A549 (cell line): ENCODE data around the gene FBLN5.

Experiments used
- CBX8 ChIP-seq: fragments of 200-600 bp; sonication (generic); IDR thresholded peaks from 2 replicates; pipeline ENCODE4 v1.6.1; 2016
- CHD4 ChIP-seq: fragments of 200-600 bp; sonication (generic); IDR thresholded peaks from 2 replicates; pipeline ENCODE4 v1.6.1; 2016; ENCODE audit warnings: antibody characterized with exemption, mild to moderate bottlenecking, borderline replicate concordance
- CTCF ChIP-seq: fragments of >200 bp; sonication (Bioruptor Twin); formaldehyde crosslinking; IDR thresholded peaks from 3 replicates; pipeline ENCODE4 v1.5.1; 2016
- EHMT2 ChIP-seq: fragments of 200-600 bp; sonication (generic); IDR thresholded peaks from 2 replicates; pipeline ENCODE4 v1.6.1; 2016; ENCODE audit warnings: antibody characterized with exemption, low read depth, mild to moderate bottlenecking, moderate library complexity
- EP300 ChIP-seq, 2 experiments: fragments of >200 bp; sonication (Bioruptor Twin); formaldehyde crosslinking; IDR thresholded peaks; 2 replicates in 1 of 2; 3 replicates in 1 of 2; pipeline ENCODE4 v1.6.1; 2016 to 2017
- HDAC2 ChIP-seq: fragments of 200-600 bp; sonication (generic); IDR thresholded peaks from 2 replicates; pipeline ENCODE4 v1.6.1; 2016
- HMGXB4 ChIP-seq: fragments of 250-450 bp; sonication (Bioruptor Pico); IDR thresholded peaks from 2 replicates; pipeline ENCODE4 v1.5.0; 2021; ENCODE audit warnings: mild to moderate bottlenecking, moderate library complexity, borderline replicate concordance
- KDM1A ChIP-seq: fragments of 200-600 bp; sonication (generic); IDR thresholded peaks from 2 replicates; pipeline ENCODE4 v1.6.1; 2016; ENCODE audit warnings: low read depth, mild to moderate bottlenecking
- MAZ ChIP-seq: fragments of 150-350 bp; IDR thresholded peaks from 2 replicates; pipeline ENCODE4 v1.6.1; 2014; ENCODE audit warnings: antibody characterized with exemption, low read depth, low read length, borderline replicate concordance
- POLR2A ChIP-seq: IDR thresholded peaks from 2 replicates; pipeline ENCODE4 v1.6.1; 2012; ENCODE audit warnings: mild to moderate bottlenecking, low read length
- SMC3 ChIP-seq: fragments of >200 bp; sonication (Bioruptor Twin); formaldehyde crosslinking; IDR thresholded peaks from 3 replicates; pipeline ENCODE4 v1.6.1; 2018; ENCODE audit warnings: inconsistent platforms
- USF2 ChIP-seq: fragments of 450-650 bp; IDR thresholded peaks from 2 replicates; pipeline ENCODE4 v1.6.1; 2014; ENCODE audit warnings: antibody characterized with exemption

GRCh38 chr14:91925727-91926121 is 21.8 kb downstream of the FBLN5 start:
- TF ChIP-seq EP300 (IDR thresholded peaks at IDR 0.05) (no peak), CTCF (no peak), CHD4 (no peak), HDAC2 (no peak), USF2 (no peak), KDM1A (no peak), HMGXB4 (no peak), EHMT2 (no peak), CBX8 (no peak), POLR2A (no peak), SMC3 (no peak), MAZ (no peak)
